GM23338 (cell line): ENCODE results near the gene KCNMB3. TPM values are rescaled to one million over a fixed set of nuclear protein-coding genes. Genes with fewer than 3 reads are reported as not detected.

Source experiments
- ATAC-seq: fragments of 200-7000 bp; cut with Tn5 transposase; 3 replicates; pipeline ENCODE4 v1.9.1; 2020
- DNase-seq: peaks from one replicate; pipeline ENCODE4 v3.0.0-alpha.2; 2015; ENCODE audit warnings: low spot score
- H2AFZ ChIP-seq: fragments of 200-600 bp; sonication (generic); 2 replicates; pipeline ENCODE4 v1.8.0; 2016; ENCODE audit warnings: antibody characterized with exemption, mild to moderate bottlenecking, moderate library complexity
- H3F3A ChIP-seq: fragments of 200-600 bp; sonication (generic); replicated peaks from 2 replicates; pipeline ENCODE4 v1.8.0; 2017; ENCODE audit warnings: antibody characterized with exemption, mixed run types, low read depth
- H3K27ac ChIP-seq: fragments of 200-600 bp; sonication (generic); 2 replicates; pipeline ENCODE4 v1.6.1; 2016; ENCODE audit warnings: low read depth
- H3K27me3 ChIP-seq: fragments of 200-600 bp; sonication (generic); 2 replicates; pipeline ENCODE4 v1.8.0; 2016; ENCODE audit warnings: mild to moderate bottlenecking, mixed run types, moderate library complexity; ENCODE audit not compliant: insufficient read depth
- H3K36me3 ChIP-seq: fragments of 200-600 bp; sonication (generic); 2 replicates; pipeline ENCODE4 v1.8.0; 2016; ENCODE audit warnings: mild to moderate bottlenecking; ENCODE audit not compliant: insufficient read depth
- H3K4me1 ChIP-seq: fragments of 200-600 bp; sonication (generic); 2 replicates; pipeline ENCODE4 v1.8.0; 2016; ENCODE audit warnings: mild to moderate bottlenecking, moderate library complexity; ENCODE audit not compliant: insufficient read depth
- H3K4me2 ChIP-seq: fragments of 200-600 bp; sonication (generic); 2 replicates; pipeline ENCODE4 v1.7.1; 2017; ENCODE audit warnings: mixed run types
- H3K4me3 ChIP-seq: fragments of 200-600 bp; sonication (generic); 2 replicates; pipeline ENCODE4 v1.6.1; 2016; ENCODE audit warnings: mixed run types
- H3K79me2 ChIP-seq: fragments of 200-600 bp; sonication (generic); replicated peaks from 2 replicates; pipeline ENCODE4 v1.8.0; 2017; ENCODE audit warnings: mild to moderate bottlenecking; ENCODE audit not compliant: insufficient read depth
- H3K9me2 ChIP-seq: fragments of 200-600 bp; sonication (generic); 2 replicates; pipeline ENCODE4 v1.8.0; 2017; ENCODE audit not compliant: insufficient read depth
- H4K20me1 ChIP-seq: fragments of 200-600 bp; sonication (generic); replicated peaks from 2 replicates; pipeline ENCODE4 v1.8.0; 2017; ENCODE audit warnings: mild to moderate bottlenecking; ENCODE audit not compliant: insufficient read depth
- H3K27ac Mint-ChIP-seq: 2 replicates; pipeline ENCODE4 v1.8.0; 2020; ENCODE audit warnings: inconsistent platforms, mild to moderate bottlenecking, moderate library complexity, mixed read lengths
- H3K27me3 Mint-ChIP-seq: 3 replicates; pipeline ENCODE4 v1.8.0; 2022; ENCODE audit warnings: low read depth, mild to moderate bottlenecking, moderate library complexity, mixed read lengths, inconsistent platforms; ENCODE audit not compliant: insufficient read depth, poor library complexity
- H3K36me3 Mint-ChIP-seq: 3 replicates; pipeline ENCODE4 v1.8.0; 2021; ENCODE audit warnings: low read depth, mild to moderate bottlenecking, inconsistent platforms, moderate library complexity, mixed read lengths
- H3K4me1 Mint-ChIP-seq: 3 replicates; pipeline ENCODE4 v1.8.0; 2020; ENCODE audit warnings: mild to moderate bottlenecking, inconsistent platforms, mixed read lengths
- H3K4me3 Mint-ChIP-seq: 3 replicates; pipeline ENCODE4 v1.8.0; 2021; ENCODE audit warnings: moderate library complexity, mild to moderate bottlenecking, inconsistent platforms, mixed read lengths
- H3K9me3 Mint-ChIP-seq: 3 replicates; pipeline ENCODE4 v1.8.0; 2020; ENCODE audit warnings: moderate library complexity, mild to moderate bottlenecking, inconsistent platforms, mixed read lengths
- CREB1 ChIP-seq: fragments of 250-450 bp; sonication (Bioruptor Pico); IDR thresholded peaks from 2 replicates; pipeline ENCODE4 v1.5.0; 2020; ENCODE audit warnings: low read depth, mild to moderate bottlenecking, moderate library complexity
- JUNB ChIP-seq: IDR thresholded peaks from one replicate; pipeline ENCODE4 v1.6.1; 2016; ENCODE audit warnings: antibody characterized with exemption; ENCODE audit not compliant: unreplicated experiment
- NANOG ChIP-seq: IDR thresholded peaks from 2 replicates; pipeline ENCODE4 v1.6.1; 2016; ENCODE audit warnings: antibody characterized with exemption, borderline replicate concordance
- POLR2AphosphoS5 ChIP-seq: IDR thresholded peaks from 2 replicates; pipeline ENCODE4 v1.6.1; 2016; ENCODE audit warnings: antibody characterized with exemption, low read depth
- STAT1 ChIP-seq: IDR thresholded peaks from one replicate; pipeline ENCODE4 v1.6.1; 2016; ENCODE audit warnings: antibody characterized with exemption; ENCODE audit not compliant: unreplicated experiment
- ZNF114 ChIP-seq: fragments of 250-450 bp; sonication (Bioruptor Pico); IDR thresholded peaks from 2 replicates; pipeline ENCODE4 v1.5.0; 2020; ENCODE audit warnings: mild to moderate bottlenecking, moderate library complexity
- ZNF331 ChIP-seq: fragments of 250-450 bp; sonication (Bioruptor Pico); IDR thresholded peaks from 2 replicates; pipeline ENCODE4 v1.5.0; 2020; ENCODE audit warnings: low read depth, mild to moderate bottlenecking, moderate library complexity
- polyA plus RNA-seq: library from polyadenylated mRNA; unstranded; fragments of >200 nt; fragmentation: Nextera tagmentation; extraction: Ambion mirVana; gene quantifications from 2 replicates; pipeline ENCODE4 v1.2.1, GENCODE V29; 2016
- total RNA-seq: library from RNA; depleted of rRNA; stranded (reverse); fragments of >200 nt; shearing (Covaris generic); gene quantifications from 2 replicates; pipeline ENCODE4 v1.2.3, GENCODE V29; 2014
- TF ChIP-seq, protein P1 (sequence below): IDR thresholded peaks from 2 replicates; pipeline ENCODE4 v1.6.1; 2016; ENCODE audit warnings: antibody characterized with exemption
- TF ChIP-seq, protein P2 (sequence below): fragments of 250-450 bp; sonication (Bioruptor Pico); IDR thresholded peaks from 2 replicates; pipeline ENCODE4 v1.5.0; 2020; ENCODE audit warnings: mild to moderate bottlenecking, moderate library complexity
- TF ChIP-seq, protein P3 (sequence below), 2 experiments: fragments of 200-600 bp in 1 of 2; sonication (generic) in 1 of 2; conservative IDR thresholded peaks; 2 replicates each; pipeline versions ENCODE4 v1.5.1 to v1.6.1; 2016 to 2017; ENCODE audit warnings: antibody characterized with exemption in 2 of 2, low read depth in 2 of 2, mild to moderate bottlenecking in 2 of 2, moderate library complexity in 1 of 2

The KCNMB3 gene
- total and polyA plus RNA-seq, 2 experiments from 2014 or later, result 1.3 to 3.8 TPM

GRCh38 chr3:179233043-179233442 is 17.9 kb downstream of the KCNMB3 start (continued):
- TF ChIP-seq, protein P1, sequence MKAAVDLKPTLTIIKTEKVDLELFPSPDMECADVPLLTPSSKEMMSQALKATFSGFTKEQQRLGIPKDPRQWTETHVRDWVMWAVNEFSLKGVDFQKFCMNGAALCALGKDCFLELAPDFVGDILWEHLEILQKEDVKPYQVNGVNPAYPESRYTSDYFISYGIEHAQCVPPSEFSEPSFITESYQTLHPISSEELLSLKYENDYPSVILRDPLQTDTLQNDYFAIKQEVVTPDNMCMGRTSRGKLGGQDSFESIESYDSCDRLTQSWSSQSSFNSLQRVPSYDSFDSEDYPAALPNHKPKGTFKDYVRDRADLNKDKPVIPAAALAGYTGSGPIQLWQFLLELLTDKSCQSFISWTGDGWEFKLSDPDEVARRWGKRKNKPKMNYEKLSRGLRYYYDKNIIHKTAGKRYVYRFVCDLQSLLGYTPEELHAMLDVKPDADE, result no peak
- TF ChIP-seq POLR2AphosphoS5 (no peak), JUNB (no peak), ZNF331 (CRISPR knock-in tag) (no peak)

DNA sequence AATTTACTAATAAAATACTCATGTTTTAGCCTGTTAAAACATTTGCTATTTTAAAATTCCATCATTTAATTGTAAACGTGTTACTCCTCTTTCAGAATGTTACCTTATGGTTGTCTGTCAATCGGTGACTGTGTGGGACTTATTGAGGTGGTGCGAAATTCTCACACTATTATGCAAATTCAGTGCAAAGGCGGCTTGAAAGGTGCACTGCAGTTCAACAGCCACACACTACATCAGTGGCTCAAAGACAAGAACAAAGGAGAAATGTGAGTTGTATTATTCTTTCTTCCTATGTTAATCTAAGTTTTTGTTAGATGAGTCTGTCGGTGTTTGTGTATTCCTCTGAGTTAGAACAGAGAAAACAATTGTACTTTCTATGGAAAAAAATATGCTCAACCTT is 21.7 kb downstream of the KCNMB3 start:
- no peaks in the 10 kb centered on the region for H3K27me3 Mint-ChIP-seq
- no peak overlapping the region for H3K4me2 ChIP-seq
- no peak overlapping the region for H3K27ac ChIP-seq
- H4K20me1 ChIP-seq, result no peaks in the 10 kb centered on the region
- no peak overlapping the region for H3K27ac Mint-ChIP-seq
- TF ChIP-seq ZNF114 (CRISPR knock-in tag), result no peak
- TF ChIP-seq, protein P1, result no peak
- TF ChIP-seq, protein P2, sequence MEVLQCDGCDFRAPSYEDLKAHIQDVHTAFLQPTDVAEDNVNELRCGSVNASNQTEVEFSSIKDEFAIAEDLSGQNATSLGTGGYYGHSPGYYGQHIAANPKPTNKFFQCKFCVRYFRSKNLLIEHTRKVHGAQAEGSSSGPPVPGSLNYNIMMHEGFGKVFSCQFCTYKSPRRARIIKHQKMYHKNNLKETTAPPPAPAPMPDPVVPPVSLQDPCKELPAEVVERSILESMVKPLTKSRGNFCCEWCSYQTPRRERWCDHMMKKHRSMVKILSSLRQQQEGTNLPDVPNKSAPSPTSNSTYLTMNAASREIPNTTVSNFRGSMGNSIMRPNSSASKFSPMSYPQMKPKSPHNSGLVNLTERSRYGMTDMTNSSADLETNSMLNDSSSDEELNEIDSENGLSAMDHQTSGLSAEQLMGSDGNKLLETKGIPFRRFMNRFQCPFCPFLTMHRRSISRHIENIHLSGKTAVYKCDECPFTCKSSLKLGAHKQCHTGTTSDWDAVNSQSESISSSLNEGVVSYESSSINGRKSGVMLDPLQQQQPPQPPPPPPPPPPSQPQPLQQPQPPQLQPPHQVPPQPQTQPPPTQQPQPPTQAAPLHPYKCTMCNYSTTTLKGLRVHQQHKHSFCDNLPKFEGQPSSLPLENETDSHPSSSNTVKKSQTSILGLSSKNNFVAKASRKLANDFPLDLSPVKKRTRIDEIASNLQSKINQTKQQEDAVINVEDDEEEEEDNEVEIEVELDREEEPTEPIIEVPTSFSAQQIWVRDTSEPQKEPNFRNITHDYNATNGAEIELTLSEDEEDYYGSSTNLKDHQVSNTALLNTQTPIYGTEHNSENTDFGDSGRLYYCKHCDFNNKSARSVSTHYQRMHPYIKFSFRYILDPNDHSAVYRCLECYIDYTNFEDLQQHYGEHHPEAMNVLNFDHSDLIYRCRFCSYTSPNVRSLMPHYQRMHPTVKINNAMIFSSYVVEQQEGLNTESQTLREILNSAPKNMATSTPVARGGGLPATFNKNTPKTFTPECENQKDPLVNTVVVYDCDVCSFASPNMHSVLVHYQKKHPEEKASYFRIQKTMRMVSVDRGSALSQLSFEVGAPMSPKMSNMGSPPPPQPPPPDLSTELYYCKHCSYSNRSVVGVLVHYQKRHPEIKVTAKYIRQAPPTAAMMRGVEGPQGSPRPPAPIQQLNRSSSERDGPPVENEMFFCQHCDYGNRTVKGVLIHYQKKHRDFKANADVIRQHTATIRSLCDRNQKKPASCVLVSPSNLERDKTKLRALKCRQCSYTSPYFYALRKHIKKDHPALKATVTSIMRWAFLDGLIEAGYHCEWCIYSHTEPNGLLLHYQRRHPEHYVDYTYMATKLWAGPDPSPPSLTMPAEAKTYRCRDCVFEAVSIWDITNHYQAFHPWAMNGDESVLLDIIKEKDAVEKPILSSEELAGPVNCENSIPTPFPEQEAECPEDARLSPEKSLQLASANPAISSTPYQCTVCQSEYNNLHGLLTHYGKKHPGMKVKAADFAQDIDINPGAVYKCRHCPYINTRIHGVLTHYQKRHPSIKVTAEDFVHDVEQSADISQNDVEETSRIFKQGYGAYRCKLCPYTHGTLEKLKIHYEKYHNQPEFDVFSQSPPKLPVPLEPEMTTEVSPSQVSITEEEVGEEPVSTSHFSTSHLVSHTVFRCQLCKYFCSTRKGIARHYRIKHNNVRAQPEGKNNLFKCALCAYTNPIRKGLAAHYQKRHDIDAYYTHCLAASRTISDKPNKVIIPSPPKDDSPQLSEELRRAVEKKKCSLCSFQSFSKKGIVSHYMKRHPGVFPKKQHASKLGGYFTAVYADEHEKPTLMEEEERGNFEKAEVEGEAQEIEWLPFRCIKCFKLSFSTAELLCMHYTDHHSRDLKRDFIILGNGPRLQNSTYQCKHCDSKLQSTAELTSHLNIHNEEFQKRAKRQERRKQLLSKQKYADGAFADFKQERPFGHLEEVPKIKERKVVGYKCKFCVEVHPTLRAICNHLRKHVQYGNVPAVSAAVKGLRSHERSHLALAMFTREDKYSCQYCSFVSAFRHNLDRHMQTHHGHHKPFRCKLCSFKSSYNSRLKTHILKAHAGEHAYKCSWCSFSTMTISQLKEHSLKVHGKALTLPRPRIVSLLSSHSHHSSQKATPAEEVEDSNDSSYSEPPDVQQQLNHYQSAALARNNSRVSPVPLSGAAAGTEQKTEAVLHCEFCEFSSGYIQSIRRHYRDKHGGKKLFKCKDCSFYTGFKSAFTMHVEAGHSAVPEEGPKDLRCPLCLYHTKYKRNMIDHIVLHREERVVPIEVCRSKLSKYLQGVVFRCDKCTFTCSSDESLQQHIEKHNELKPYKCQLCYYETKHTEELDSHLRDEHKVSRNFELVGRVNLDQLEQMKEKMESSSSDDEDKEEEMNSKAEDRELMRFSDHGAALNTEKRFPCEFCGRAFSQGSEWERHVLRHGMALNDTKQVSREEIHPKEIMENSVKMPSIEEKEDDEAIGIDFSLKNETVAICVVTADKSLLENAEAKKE (CRISPR knock-in tag), result no peak
- no peak for TF ChIP-seq POLR2AphosphoS5
- TF ChIP-seq, protein P3, sequence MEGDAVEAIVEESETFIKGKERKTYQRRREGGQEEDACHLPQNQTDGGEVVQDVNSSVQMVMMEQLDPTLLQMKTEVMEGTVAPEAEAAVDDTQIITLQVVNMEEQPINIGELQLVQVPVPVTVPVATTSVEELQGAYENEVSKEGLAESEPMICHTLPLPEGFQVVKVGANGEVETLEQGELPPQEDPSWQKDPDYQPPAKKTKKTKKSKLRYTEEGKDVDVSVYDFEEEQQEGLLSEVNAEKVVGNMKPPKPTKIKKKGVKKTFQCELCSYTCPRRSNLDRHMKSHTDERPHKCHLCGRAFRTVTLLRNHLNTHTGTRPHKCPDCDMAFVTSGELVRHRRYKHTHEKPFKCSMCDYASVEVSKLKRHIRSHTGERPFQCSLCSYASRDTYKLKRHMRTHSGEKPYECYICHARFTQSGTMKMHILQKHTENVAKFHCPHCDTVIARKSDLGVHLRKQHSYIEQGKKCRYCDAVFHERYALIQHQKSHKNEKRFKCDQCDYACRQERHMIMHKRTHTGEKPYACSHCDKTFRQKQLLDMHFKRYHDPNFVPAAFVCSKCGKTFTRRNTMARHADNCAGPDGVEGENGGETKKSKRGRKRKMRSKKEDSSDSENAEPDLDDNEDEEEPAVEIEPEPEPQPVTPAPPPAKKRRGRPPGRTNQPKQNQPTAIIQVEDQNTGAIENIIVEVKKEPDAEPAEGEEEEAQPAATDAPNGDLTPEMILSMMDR (conservative IDR thresholded peaks at IDR 0.05; ENCODE audit: low read depth in 2 of 2), result no peak
- TF ChIP-seq NANOG, result no peak
- no peak for TF ChIP-seq STAT1
- no peak for TF ChIP-seq CREB1
- TF ChIP-seq JUNB, result no peak
- peaks cover 18% of the 10 kb centered on the region for H3K36me3 Mint-ChIP-seq
- no peak overlapping the region for H3K4me3 Mint-ChIP-seq
- no peaks in the 10 kb centered on the region for H3K79me2 ChIP-seq
- H3K4me1 Mint-ChIP-seq, result peaks cover 20% of the 10 kb centered on the region
- H3K36me3 ChIP-seq, result peaks cover 8% of the 10 kb centered on the region; the same call in 1 of the 2 replicates
- no peaks in the 10 kb centered on the region for H3K9me2 ChIP-seq
- no peak overlapping the region for H3K4me3 ChIP-seq
- ATAC-seq (no peak), DNase-seq (no peak)
- peaks cover 16% of the 10 kb centered on the region for H3K4me1 ChIP-seq
- H3F3A ChIP-seq, result no peaks in the 10 kb centered on the region
- H3K27me3 ChIP-seq, result no peaks in the 10 kb centered on the region
- no peak overlapping the region for H2AFZ ChIP-seq
- no peaks in the 10 kb centered on the region for H3K9me3 Mint-ChIP-seq
